Esophagus muscularis mucosa (tissue), 4 donors: Measurements from ENCODE around the gene COL5A1. TPM values are rescaled to one million over a fixed set of nuclear protein-coding genes. Genes with fewer than 3 reads are reported as not detected.

Experiments used
- DNase-seq: peaks from one replicate; pipeline ENCODE4 v3.0.0-alpha.2; 2017; ENCODE audit errors: extremely low spot score
- H3K27ac ChIP-seq, 4 donors: fragments of 200-600 bp; sonication (generic); replicated peaks in 1 of 4; 1 replicate in 3 of 4; 2 replicates in 1 of 4; pipeline ENCODE4 v1.5.1; 2016 to 2019; ENCODE audit warnings: mild to moderate bottlenecking in 1 of 4
- H3K27me3 ChIP-seq, 4 donors: fragments of 200-600 bp; sonication (generic); one replicate each; pipeline versions ENCODE4 v1.5.1 to v1.6.0; 2016 to 2019
- H3K36me3 ChIP-seq, 4 donors: fragments of 200-600 bp; sonication (generic); one replicate each; pipeline ENCODE4 v1.5.1; 2016 to 2019
- H3K4me1 ChIP-seq, 4 donors: fragments of 200-600 bp; sonication (generic); one replicate each; pipeline ENCODE4 v1.5.1; 2016 to 2019
- H3K4me3 ChIP-seq, 4 donors: fragments of 200-600 bp; sonication (generic); 1 replicate in 2 of 4; 2 replicates in 2 of 4; pipeline ENCODE4 v1.5.1; 2016 to 2019; ENCODE audit warnings: mild to moderate bottlenecking in 4 of 4, moderate library complexity in 1 of 4
- H3K9me3 ChIP-seq, 4 donors: fragments of 200-600 bp; sonication (generic); 1 replicate in 3 of 4; 2 replicates in 1 of 4; pipeline ENCODE4 v1.5.1; 2016 to 2019
- EP300 ChIP-seq: sonication (generic); formaldehyde crosslinking; IDR thresholded peaks from one replicate; pipeline ENCODE4 v1.6.1; 2017; ENCODE audit warnings: antibody characterized with exemption
- POLR2A ChIP-seq: fragments of 450-650 bp; IDR thresholded peaks from one replicate; pipeline ENCODE4 v1.6.1; 2017; ENCODE audit warnings: antibody characterized with exemption, moderate library complexity, mild to moderate bottlenecking, low read depth
- POLR2AphosphoS5 ChIP-seq, 2 donors: sonication (generic); formaldehyde crosslinking; IDR thresholded peaks; one replicate each; pipeline ENCODE4 v1.6.1; 2017; ENCODE audit warnings: antibody characterized with exemption in 2 of 2
- WGBS: methylation state at CpG from one replicate; pipeline ENCODE4 v1.1.5; 2018; 5-methylcytosine and 5-hydroxymethylcytosine counted together
- intact Hi-C: fragments of 100-400 bp; cut with DNase I; formaldehyde crosslinking; loops from one replicate; pipeline ENCODE4 v1.15.1; 2023
- total RNA-seq, 4 donors: library from RNA; depleted of rRNA; stranded (reverse); fragments of >200 nt; gene quantifications; one replicate each; pipeline versions ENCODE4 v1.1.0 to v1.2.1, GENCODE V29; 2016
- TF ChIP-seq, protein P1 (sequence below), 3 experiments: fragments of 200-600 bp in 2 of 3; fragments of 450-650 bp in 1 of 3; sonication (generic) in 2 of 3; IDR thresholded peaks; one replicate each; pipeline ENCODE4 v1.5.1; 2017 to 2019; ENCODE audit warnings: antibody characterized with exemption in 3 of 3, mild to moderate bottlenecking in 2 of 3, moderate library complexity in 1 of 3

Gene COL5A1
- total RNA-seq, 4 donors from 2014 or later = 36.0 to 89.5 (median 56.4) TPM

DNA sequence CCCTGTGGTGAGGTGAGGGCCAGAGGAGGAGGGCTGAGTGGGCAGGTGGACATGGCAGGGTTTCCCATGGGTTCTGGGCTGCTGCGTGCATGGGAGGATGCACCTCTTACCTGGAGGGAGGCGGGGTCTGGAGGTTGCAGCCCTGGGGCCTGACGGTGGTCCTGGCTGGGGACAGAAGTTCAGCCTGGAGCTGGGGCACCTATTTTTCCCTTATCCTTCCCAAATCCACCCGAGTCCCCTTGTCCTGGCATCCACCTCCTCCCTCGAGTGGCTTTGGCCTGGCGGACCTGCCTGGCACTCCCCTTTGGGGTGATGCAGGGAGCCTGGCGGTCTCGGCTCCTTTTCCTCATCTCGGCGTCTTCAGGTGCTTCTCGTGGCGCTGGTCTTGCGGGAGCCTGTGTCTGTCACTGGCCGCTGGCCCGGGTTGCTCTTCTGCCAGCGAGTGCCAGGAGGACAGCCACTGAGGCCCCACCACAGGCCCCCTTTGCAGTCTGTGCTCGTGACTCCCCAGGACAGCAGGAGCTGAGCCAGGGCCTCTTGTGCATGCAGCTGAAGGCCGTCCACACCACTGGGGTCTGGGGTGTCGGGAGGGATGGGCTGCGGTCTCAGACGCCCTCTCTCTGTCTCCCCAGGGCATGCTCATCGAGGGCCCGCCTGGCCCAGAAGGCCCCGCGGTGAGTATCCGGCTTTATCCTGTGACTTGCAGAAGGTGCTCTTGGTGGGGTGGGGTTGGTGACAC is 96.4 kb downstream of the COL5A1 start:
- 88% methylated on average over 11 of the region's 26 CpGs for WGBS
- peaks cover 0 to 52% (median 19%) of the 10 kb centered on the region in 4 donors for H3K36me3 ChIP-seq
- intact Hi-C loops = loop anchor here (1.0 kb wide), 1 partner anchor 40 kb away; no protein-coding TSS in a partner anchor

DNA sequence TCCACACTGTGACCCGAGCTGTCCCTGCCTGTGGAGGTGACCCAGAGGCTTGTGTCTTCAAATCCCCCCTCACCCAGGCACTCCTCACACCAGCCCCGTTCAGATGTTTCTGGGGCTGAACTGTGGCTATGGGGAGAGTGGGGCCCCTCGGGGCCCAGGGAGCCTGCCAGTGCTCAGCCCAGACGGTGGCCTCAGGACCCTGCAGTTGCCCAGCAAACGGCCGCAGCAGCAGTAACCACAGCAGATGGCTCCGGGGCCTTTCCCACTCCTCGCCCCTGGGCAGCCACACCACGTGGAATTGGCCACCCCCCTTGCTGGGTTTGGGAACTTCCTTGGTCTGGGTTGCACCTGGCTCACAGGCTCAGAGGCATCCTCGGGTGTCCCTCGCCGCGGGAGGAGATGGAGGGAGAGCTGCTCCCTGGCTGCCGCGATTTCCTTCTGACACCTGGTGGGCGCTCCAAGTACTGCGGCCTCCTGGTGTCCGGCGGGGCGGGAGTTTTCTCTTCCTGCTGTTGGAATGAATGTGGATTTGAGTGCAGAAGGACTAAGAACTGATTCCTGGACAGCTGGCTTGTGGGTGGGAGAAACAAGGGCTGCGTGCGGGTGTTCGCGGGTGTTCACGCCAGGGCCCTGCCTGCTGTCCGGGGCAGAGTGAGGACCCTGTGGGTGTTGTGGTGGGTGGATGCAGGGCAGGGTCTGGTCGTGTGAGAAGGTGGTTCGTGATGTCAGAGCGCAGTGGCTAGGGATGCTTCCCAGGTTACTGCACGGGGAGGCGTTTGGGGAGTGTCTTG is 97.5 kb downstream of the COL5A1 start:
- intact Hi-C loops = loop anchor here (1.0 kb wide), 1 partner anchor 41 kb away; no protein-coding TSS in a partner anchor
- H3K9me3 ChIP-seq = no peaks in the 10 kb centered on the region
- peak; percentile 94 for DNase-seq
- no peak overlapping the region for H3K4me3 ChIP-seq
- TF ChIP-seq, protein P1, sequence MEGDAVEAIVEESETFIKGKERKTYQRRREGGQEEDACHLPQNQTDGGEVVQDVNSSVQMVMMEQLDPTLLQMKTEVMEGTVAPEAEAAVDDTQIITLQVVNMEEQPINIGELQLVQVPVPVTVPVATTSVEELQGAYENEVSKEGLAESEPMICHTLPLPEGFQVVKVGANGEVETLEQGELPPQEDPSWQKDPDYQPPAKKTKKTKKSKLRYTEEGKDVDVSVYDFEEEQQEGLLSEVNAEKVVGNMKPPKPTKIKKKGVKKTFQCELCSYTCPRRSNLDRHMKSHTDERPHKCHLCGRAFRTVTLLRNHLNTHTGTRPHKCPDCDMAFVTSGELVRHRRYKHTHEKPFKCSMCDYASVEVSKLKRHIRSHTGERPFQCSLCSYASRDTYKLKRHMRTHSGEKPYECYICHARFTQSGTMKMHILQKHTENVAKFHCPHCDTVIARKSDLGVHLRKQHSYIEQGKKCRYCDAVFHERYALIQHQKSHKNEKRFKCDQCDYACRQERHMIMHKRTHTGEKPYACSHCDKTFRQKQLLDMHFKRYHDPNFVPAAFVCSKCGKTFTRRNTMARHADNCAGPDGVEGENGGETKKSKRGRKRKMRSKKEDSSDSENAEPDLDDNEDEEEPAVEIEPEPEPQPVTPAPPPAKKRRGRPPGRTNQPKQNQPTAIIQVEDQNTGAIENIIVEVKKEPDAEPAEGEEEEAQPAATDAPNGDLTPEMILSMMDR (IDR thresholded peaks at IDR 0.05) = peak; percentile 95 to 98 (median 96)
- no peak for TF ChIP-seq EP300
- peak in 1 of 2 donors; percentile 54 for TF ChIP-seq POLR2AphosphoS5 (IDR thresholded peaks at IDR 0.05)
- no peak for TF ChIP-seq POLR2A
- 43% methylated on average over 19 of the region's 31 CpGs for WGBS
- H3K36me3 ChIP-seq = peaks cover 0 to 63% (median 22%) of the 10 kb centered on the region in 4 donors
- H3K27me3 ChIP-seq = no peaks in the 10 kb centered on the region
- peak overlapping the region in 1 of 4 donors; percentile 33 for H3K27ac ChIP-seq
- H3K4me1 ChIP-seq = peaks cover 16 to 50% (median 49%) of the 10 kb centered on the region in 4 donors

More for the DNA sequence above, 96.4 kb downstream of the COL5A1 start:
- peaks cover 26 to 61% (median 59%) of the 10 kb centered on the region in 4 donors for H3K4me1 ChIP-seq
- H3K27me3 ChIP-seq = no peaks in the 10 kb centered on the region
- H3K27ac ChIP-seq = no peak overlapping the region
- no peak for DNase-seq
- H3K9me3 ChIP-seq = no peaks in the 10 kb centered on the region
- no peak overlapping the region for H3K4me3 ChIP-seq
- no peak for TF ChIP-seq POLR2AphosphoS5 (IDR thresholded peaks at IDR 0.05)
- TF ChIP-seq EP300 = no peak
- TF ChIP-seq, protein P1 (IDR thresholded peaks at IDR 0.05) = no peak
- TF ChIP-seq POLR2A = no peak

DNA sequence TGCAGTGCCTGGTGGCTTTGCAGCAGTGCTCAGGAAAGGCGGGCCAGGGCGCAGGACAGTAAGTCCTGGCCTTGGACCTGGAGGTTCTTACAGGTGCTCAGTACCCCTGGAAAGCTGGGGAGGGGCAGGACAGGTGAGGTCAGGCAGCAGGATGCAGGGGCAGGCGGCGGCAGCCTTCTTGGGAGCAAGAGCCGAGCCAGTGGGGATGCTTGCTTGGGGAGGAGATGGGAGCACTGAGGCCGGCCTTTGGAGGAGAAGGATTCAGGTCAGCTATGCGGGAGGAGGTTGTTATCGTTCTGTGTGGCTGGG is 98.0 kb downstream of the COL5A1 start:
- TF ChIP-seq EP300 (no peak), POLR2A (no peak), POLR2AphosphoS5 (IDR thresholded peaks at IDR 0.05) (no peak)
- TF ChIP-seq, protein P1 (IDR thresholded peaks at IDR 0.05) = no peak
- Histone ChIP-seq H3K4me1 (peaks cover 10 to 45% (median 43%) of the 10 kb centered on the region in 4 donors), H3K4me3 (no peak overlapping the region), H3K36me3 (peaks cover 0 to 68% (median 27%) of the 10 kb centered on the region in 4 donors), H3K9me3 (no peaks in the 10 kb centered on the region), H3K27me3 (no peaks in the 10 kb centered on the region), H3K27ac (no peak overlapping the region)
- intact Hi-C loops = no loop called here
- no peak for DNase-seq
- 83% methylated on average over 6 of the region's 8 CpGs for WGBS

DNA sequence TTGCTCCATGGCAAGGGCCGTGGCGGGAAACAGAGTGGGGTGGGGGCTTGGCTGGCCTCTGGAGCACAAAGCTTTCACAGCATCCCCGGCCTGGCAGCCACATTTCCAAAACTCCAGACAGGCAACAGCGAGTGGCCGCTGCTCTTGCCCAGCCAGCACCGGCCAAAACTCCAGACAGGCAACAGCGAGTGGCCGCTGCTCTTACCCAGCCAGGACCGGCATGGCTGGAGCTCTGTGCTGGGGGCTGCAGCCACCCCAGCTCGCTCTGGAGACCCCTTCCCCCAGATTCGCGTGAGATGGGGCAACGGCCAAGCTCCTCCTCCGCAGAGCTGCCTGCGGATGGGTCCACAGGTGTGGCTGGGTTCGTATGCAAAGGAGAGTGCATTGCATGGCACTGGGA is 98.5 kb downstream of the COL5A1 start:
- intact Hi-C loops = loop anchor here (5.0 to 10.0 kb wide), 2 partner anchors 293 to 565 kb away; no protein-coding TSS in a partner anchor
- H3K27me3 ChIP-seq = no peaks in the 10 kb centered on the region
- peaks cover 0 to 71% (median 31%) of the 10 kb centered on the region in 4 donors for H3K36me3 ChIP-seq
- H3K27ac ChIP-seq = no peak overlapping the region
- WGBS = 96% methylated on average over 5 of the region's 16 CpGs
- DNase-seq = no peak
- no peak overlapping the region for H3K4me3 ChIP-seq
- TF ChIP-seq, protein P1 (IDR thresholded peaks at IDR 0.05) = no peak
- no peak for TF ChIP-seq POLR2A
- TF ChIP-seq POLR2AphosphoS5 (IDR thresholded peaks at IDR 0.05) = no peak
- TF ChIP-seq EP300 = no peak
- peaks cover 10 to 40% (median 39%) of the 10 kb centered on the region in 4 donors for H3K4me1 ChIP-seq
- H3K9me3 ChIP-seq = no peaks in the 10 kb centered on the region
